Measurements from ENCODE around the gene ALPK1.
"Not testable (repeated sequence)": the region's sequence is repeated elsewhere in the genome, so short reads cannot be mapped to it uniquely, and the experiment has no call there.

Gene ALPK1

DNA sequence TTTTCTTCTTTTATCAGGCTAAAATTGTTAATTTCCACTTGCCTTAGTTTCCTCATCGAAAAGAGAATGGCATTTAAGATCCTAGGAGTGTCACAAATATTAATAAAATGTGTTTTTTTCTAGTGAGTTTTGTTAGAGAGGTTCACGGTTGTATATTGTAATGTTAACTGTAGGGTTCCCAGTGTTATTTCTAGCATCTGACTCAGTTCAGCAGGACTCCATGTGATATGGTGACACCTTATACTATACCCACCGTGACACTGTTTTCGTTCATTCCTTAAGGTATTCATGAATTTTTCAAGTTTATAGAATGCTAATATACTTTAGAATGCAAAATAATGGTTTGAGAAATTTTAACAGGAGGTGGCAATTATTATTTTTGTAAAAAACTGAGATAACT, 128.7 kb downstream of the ALPK1 start:
- DNase-seq (ENCODE audit: insufficient read length, low spot score): no peak
- no peak for FAIRE-seq
- TF ChIP-seq, protein P1, sequence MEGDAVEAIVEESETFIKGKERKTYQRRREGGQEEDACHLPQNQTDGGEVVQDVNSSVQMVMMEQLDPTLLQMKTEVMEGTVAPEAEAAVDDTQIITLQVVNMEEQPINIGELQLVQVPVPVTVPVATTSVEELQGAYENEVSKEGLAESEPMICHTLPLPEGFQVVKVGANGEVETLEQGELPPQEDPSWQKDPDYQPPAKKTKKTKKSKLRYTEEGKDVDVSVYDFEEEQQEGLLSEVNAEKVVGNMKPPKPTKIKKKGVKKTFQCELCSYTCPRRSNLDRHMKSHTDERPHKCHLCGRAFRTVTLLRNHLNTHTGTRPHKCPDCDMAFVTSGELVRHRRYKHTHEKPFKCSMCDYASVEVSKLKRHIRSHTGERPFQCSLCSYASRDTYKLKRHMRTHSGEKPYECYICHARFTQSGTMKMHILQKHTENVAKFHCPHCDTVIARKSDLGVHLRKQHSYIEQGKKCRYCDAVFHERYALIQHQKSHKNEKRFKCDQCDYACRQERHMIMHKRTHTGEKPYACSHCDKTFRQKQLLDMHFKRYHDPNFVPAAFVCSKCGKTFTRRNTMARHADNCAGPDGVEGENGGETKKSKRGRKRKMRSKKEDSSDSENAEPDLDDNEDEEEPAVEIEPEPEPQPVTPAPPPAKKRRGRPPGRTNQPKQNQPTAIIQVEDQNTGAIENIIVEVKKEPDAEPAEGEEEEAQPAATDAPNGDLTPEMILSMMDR (IDR thresholded peaks at IDR 0.05; ENCODE audit: insufficient read depth, missing control alignments): no peak

DNA sequence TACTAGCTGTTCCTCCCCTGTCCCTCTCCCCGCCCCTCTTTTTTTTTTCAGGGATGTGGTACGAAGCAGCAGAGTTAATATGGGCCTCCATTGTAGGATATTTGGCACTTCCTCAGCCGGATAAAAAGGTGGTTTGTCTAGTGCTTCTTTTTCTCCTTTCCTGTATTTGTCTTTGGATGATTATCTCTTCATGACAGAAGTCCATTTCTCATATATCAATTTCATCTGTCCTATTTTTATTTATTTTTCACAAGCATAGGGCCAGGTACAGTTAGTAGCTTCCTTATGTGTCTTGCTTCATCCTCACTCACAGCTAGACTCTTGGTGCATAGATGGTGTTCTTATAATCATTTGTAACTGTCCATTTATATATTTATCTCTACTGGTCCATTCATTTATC, 129.2 kb downstream of the ALPK1 start:
- TF ChIP-seq, protein P1 (IDR thresholded peaks at IDR 0.05; ENCODE audit: insufficient read depth, missing control alignments): no peak
- no peak for DNase-seq (ENCODE audit: insufficient read length, low spot score)
- no peak for FAIRE-seq

DNA sequence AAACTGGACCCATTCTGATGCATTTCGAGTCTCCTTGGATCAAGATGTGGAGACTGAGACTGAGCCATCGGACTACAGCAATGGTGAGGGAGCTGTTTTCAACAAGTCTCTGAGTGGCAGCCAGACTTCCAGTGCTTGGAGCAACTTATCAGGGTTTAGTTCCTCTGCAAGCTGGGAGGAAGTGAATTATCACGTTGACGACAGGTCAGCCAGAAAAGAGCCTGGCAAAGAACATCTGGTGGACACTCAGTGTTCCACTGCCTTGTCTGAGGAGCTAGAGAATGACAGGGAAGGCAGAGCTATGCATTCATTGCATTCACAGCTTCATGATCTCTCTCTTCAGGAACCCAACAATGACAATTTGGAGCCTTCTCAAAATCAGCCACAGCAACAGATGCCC, 134.0 kb downstream of the ALPK1 start:
- DNase-seq (ENCODE audit: insufficient read length, low spot score): no peak
- TF ChIP-seq, protein P1 (IDR thresholded peaks at IDR 0.05; ENCODE audit: insufficient read depth, missing control alignments): no peak
- no peak for FAIRE-seq

DNA sequence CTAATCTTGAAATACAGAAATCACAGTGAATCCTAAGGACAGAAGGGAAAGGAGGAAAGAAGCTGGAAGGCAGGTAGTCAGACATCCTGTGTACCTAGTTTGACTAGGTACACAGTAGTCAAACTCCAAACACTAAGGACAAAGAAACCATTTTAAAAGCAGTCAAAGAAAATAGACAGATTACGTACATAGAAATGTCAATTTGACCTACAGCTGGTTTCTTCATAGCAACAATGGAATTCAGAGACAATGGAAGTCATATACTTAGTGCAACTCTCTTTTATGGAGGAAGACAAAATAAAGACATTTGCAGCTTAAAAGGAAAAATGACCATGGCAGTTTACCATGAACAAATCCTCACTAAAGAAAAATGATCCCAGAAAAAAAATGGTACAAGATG, 139.8 kb downstream of the ALPK1 start:
- TF ChIP-seq, protein P1 (IDR thresholded peaks at IDR 0.05; ENCODE audit: insufficient read depth, missing control alignments): no peak
- FAIRE-seq (no peak), DNase-seq (ENCODE audit: insufficient read length, low spot score) (no peak)

DNA sequence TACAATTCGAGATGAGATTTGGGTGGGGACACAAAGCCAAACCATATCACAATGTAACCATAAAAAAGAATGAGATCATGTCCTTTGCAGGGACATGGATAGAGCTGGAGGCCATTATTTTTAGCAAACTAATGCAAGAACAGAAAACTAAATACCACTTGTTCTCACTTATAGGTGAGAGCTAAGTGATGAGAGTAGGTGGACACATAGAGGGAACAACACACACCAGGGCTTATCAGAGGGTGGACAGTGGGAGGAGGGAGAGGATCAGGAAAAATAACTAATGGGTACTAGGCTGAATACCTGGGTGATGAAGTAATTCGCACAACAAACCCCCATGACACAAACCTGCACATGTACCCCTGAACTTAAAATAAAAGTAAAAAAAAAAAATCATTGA, 145.1 kb downstream of the ALPK1 start:
- not testable (repeated sequence) for FAIRE-seq; DNase-seq (ENCODE audit: insufficient read length, low spot score)

DNA sequence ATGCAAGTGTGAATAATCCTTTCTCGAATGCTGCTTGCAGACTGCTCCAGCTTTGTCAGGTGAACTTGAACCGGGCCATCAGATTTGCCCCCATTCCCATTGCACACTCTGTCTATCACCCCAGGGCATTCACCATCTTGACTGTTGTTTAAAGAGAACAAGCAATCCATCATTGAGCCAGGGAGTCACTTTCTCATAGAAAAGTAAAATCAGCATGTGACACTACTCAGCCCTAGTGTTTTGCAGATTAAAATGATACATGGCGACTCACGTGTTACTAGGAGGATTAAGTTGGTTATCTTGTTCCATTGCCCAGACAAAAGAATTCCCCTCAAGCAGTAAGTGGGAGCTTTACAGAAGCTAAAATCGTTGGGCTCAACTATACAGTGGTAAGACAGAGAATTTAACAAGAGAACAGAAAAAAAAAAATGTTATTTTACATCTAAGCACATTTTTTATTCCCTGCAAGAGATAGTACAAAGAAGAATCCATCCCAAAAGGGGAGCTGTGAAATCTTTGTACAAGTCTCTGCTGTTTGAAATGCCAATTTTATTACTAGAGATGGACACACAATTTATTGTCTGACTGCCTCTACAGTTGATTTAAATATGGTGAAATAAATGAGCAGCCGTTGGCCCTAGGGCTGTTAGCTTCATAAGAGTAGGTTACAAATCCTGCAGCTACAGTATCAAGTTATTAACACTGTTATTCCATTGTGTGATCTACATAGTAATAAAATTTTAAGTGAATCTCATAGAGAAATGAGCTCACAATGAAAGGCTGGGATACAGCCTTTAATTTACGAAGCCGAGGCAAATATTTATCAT, 151.3 kb downstream of the ALPK1 start:
- TF ChIP-seq, protein P1 (IDR thresholded peaks at IDR 0.05; ENCODE audit: insufficient read depth, missing control alignments): no peak
- FAIRE-seq (no peak), DNase-seq (ENCODE audit: insufficient read length, low spot score) (no peak)

DNA sequence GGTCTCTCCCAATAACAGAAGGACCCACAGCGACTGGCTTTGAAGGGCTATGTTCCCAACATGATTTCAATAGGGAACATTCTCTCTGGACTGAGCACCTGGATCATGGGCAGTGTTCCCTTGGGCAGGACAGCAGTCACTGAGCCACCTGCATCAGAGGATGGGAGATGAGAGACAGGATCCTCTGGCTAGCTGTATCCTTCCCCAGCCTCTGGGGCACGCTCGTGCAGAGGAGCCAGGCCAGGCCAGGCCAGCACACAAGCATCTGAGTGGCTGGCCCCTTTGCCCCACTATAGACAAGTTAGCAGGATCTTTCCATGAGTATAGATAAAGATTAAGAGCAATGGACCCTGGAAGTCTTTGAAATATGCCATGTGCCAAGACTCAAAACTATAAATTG, 152.5 kb downstream of the ALPK1 start:
- DNase-seq (ENCODE audit: insufficient read length, low spot score) (no peak), FAIRE-seq (no peak)
- TF ChIP-seq, protein P1 (IDR thresholded peaks at IDR 0.05; ENCODE audit: insufficient read depth, missing control alignments): no peak

All from D721Med (cell line).